ENCODE measurements around the gene VTCN1.

DNA sequence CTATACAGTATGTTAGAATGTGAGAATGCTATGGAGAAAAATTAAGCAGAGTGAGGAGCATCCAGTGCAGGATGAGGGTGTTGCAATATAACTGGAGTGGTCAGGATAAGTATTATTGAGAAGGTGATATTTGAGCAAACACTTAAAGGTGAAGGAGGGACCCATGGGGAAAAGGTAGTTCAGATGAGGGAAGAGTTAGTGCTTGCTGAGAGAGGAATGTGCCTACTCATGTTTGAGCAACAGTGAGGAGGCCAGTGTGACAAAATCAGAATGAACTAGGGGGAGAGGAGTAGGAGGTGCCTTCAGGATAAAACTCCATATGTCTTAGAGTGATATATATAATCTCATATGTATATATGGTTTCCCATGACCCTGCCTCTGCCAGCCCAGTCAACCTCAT, 82.9 kb downstream of the VTCN1 start:
- TF ChIP-seq, protein P1, sequence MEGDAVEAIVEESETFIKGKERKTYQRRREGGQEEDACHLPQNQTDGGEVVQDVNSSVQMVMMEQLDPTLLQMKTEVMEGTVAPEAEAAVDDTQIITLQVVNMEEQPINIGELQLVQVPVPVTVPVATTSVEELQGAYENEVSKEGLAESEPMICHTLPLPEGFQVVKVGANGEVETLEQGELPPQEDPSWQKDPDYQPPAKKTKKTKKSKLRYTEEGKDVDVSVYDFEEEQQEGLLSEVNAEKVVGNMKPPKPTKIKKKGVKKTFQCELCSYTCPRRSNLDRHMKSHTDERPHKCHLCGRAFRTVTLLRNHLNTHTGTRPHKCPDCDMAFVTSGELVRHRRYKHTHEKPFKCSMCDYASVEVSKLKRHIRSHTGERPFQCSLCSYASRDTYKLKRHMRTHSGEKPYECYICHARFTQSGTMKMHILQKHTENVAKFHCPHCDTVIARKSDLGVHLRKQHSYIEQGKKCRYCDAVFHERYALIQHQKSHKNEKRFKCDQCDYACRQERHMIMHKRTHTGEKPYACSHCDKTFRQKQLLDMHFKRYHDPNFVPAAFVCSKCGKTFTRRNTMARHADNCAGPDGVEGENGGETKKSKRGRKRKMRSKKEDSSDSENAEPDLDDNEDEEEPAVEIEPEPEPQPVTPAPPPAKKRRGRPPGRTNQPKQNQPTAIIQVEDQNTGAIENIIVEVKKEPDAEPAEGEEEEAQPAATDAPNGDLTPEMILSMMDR (IDR thresholded peaks at IDR 0.05; ENCODE audit: low read depth, low read length, poor library complexity, severe bottlenecking): no peak
- TF ChIP-seq EZH2phosphoT487 (IDR thresholded peaks at IDR 0.05; ENCODE audit: borderline replicate concordance, low read length): no peak

Data from DOHH2 (cell line).